ENCODE data around the gene NPAS1.

GRCh38 chr19:46995492-46995891 lies 24.1 kb upstream of the NPAS1 start:
- TF ChIP-seq CTCF (IDR thresholded peaks at IDR 0.05) (no peak), POLR2A (IDR thresholded peaks at IDR 0.05) (no peak), POLR2AphosphoS5 (IDR thresholded peaks at IDR 0.05) (no peak)
